NAMALWA (cell line): Measurements from ENCODE around the gene SNX9.
"Not testable (repeated sequence)": the region's sequence is repeated elsewhere in the genome, so short reads cannot be mapped to it uniquely, and the experiment has no call there.

Experiments used
- DNase-seq: peaks from one replicate; pipeline ENCODE4 v3.0.0-alpha.2; 2015; ENCODE audit warnings: low spot score

The SNX9 gene

DNA sequence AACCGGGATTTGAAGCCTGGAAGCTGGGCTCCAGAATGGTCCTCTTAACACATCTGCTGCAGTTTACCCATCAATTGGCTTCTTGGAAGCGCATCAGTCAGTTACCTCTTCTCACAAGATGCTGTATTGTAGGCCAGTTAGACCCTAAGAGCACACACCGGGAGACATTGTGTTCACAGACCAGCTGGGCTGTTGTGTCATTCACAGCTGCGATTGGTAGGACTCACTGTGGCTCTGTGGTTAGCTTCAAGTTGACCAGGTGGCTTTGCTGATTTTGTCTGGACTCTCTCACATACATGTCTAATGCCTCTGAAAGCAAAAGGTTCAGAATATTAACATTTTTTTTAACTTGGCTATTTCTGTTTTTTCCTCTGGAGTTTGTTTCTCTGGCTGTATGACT, 64.8 kb downstream of the SNX9 start:
- DNase-seq = peak; percentile 70

DNA sequence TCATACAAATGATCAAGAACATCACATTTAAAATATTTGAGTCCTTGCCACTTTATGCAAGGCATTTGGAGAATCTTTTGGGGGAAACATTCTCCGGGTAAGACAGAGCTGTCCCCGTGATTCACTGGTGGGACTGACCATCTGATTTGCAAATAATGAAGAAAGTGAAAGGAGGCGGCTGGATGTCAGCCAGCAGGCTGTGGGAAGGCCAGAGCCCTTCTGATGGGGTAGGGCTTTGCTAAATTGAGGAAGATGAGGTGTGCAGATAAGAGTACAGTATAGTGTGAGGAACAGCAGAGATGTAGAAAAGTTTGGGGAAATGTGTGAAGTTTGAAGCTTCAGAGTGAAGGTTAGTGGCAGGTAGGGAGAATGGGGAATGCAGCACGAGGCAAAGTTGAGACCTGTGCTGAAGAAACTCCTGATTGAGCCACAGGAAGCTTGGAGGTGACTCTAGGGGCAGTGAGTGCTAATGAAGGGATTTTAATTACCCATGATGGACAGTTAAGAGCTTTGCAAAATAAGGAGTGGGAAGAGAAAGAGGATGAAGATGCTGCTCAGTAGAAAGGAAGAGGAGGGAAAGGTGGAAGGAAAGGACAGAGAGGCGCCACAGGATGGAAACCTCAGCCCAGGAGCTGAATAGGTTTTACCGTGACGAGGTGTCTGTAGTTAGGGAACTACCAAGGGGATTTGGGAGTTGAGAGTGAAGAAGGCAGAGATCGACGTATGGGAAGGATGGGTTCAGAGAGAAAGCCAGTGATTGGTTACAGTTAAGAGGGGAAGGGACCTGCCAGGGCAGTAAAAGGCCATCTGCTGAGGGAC, 68.7 kb downstream of the SNX9 start:
- DNase-seq = no peak

GRCh38 chr6:157892363-157892877, 69.4 kb downstream of the SNX9 start:
- DNase-seq = no peak

GRCh38 chr6:157893238-157893637, 70.2 kb downstream of the SNX9 start:
- peak; percentile 83 for DNase-seq

- DNase-seq = no peak
These were observed 72.5 kb downstream of the SNX9 start for GRCh38 chr6:157895585-157895984.

DNA sequence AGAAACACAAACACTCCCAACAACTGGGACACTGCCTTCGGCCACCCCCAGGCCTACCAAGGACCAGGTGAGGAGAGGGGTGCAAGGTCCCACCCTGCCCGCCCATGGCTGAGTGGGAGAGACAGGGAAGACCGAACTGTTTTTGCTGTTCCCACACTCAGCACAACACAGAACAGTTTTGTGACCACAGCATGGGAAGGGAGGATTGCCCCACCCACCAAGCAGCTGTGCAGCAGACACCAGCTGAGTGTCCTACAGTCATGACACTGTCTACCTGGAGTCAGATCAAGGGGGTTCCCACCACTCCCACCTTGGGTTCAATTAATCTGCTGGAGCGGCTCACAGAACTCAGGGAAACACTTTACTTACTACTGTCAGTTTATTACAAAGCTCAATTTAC, 73.9 kb downstream of the SNX9 start:
- no peak for DNase-seq

GRCh38 chr6:157898169-157898568, 75.1 kb downstream of the SNX9 start:
- peak; percentile 23 for DNase-seq

GRCh38 chr6:157898640-157899039, 75.6 kb downstream of the SNX9 start:
- DNase-seq = no peak

GRCh38 chr6:157900262-157900661, 77.2 kb downstream of the SNX9 start:
- not testable (repeated sequence) for DNase-seq

GRCh38 chr6:157900751-157901150, 77.7 kb downstream of the SNX9 start:
- not testable (repeated sequence) for DNase-seq

DNA sequence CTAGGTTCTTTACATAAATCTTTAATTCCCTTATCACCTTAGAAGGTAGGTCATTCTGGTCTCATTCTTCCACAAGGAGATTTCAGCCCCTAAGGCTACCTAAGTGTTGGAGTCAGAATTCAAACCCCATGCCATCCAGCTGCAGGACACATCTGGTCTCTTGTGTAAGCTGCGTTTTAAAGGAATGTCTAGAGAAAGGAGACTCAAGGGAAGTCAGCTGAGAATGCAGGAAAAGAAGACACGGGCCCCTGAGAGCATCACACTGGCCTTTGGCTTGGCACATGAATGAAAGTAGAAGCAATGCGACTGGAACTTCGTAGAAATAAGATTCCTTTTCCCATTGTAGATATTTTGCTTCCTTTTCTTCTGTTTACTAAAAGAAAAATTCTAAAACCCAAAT, 82.0 kb downstream of the SNX9 start:
- DNase-seq = no peak

DNA sequence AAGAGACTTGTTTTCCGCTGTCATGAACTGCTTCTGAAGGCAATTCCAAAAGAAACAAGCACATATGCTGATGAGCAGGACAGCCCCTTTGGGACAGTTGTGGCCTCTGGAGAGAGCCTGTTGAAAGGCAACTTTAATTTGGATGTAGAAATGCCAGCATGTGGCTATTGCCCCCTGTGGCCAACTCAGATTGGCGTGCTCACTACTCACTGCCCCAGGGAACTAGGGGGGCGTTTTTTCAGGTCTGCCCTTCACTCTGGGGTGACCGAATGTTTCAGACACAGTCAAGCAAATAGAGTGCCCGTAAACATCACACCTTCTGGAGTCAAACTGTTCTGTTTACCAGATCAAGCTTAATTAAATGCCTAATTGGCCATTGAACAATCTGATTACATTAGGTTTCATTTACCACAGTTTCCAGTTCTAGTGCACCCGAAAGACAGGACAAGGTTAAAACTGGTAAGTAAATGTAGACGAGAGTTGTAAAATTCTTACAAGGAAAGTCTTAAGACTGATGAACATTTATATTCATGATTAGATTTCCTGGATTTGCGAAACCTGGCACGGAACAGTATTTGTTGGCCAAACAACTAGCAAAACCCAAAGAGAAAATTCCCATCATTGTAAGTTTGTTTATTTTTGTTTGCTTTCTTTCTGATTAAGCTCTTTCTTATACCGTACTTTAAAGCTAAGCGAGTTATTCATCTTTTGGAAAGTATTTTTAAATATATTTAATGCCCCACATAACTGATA, 82.7 kb downstream of the SNX9 start:
- DNase-seq = no peak

DNA sequence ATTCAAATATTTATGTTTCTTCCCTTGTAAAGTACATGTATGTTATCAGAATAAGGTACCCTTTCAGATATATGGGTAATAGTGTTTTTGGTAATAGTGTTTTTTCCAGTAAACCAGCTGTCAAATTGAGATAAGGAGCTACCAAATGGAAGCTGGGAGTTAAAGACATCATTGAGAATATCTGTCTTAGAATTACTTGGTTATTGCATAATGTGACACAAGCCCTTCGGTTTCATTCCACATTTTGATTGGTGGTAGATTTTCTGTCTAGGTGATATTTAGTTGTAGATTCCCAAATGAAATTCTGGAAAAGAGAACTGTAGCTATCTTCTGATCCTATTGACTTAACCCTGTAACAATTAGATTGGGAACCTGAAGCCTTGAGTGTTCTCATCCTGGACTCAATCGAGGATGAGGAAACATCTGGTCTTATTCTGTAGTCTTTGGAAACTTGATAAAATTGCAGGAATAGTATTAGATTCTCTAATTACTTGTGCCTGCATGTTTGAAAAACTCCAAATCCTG, 83.6 kb downstream of the SNX9 start:
- no peak for DNase-seq

DNA sequence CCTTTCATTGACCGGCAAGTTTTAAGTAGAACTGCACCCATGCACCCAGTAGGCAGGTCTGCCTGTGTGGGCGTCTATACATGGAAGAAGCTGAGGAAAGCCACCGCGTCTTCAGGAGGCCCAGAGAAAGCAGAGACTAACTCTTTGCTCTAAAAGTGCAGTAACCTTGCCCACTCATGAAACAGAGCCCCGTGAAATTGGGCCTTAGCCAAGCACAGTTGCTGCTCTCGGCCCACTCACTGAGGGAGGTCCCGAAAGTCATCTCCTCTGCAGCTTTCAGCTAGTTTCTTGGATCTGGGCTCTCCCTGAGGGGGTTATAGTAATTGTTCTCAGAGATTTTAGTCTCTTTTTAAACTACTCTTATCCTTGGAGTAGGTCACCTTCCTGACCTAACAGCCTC, 84.6 kb downstream of the SNX9 start:
- DNase-seq = no peak

DNA sequence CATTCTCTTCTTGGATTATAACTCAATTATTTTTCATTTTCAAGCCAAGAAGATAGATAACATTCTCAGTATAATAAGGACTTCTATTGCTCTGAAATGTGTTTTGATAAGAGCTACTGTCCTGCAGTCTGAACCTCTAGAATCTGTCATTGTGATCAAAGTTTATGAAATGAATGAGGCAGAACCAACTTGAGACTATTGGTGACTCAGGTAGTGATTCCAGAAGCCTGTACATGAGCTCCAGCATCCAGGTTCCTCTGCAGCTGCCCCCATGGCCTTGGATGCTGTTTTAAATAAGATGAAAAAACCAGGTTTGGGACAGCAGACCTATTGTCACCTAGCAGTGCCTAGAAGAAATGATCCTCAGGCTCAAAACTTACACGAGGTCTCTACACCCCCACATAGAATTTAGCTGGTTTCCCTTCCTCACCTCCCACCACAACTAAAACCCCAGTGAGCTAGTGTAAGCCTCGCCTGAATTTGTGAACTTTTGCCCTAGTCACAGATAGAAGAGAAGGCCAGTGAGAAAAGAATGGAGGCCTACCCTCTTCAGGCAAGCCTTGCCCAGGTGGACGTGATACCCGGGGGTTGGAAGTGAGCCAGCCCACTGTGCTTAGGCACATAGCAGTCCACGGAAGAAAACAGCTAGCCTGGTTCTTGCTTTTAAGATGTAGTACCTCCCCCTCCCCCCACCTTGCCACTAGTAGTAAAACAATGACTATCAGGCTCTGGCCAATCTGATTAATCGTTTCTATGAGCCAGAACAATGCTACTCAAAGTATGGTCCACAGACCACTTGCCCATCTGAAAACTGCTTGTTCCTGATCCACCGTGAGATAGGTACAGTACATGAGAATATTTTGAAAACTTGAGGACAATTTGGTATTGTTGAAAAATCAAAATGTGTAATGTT, 85.6 kb downstream of the SNX9 start:
- DNase-seq = no peak

DNA sequence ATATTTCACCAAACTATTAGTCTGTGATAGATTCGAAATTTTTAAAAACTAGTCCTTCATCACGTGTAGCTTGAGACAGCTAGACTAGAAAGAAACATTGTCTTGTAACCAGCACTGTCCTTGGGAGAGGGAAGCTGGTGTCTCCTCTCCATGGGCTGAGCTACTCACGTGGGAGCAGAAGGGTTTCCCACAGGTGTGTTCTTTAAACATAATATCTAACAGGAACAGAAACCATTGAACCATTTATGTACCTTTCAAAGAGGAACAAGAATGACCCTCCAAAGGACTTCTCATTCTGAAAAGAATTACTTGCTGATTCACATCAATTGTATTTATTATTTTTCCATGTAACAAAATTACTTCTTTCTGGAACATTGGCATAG, 86.2 kb downstream of the SNX9 start:
- DNase-seq = no peak

DNA sequence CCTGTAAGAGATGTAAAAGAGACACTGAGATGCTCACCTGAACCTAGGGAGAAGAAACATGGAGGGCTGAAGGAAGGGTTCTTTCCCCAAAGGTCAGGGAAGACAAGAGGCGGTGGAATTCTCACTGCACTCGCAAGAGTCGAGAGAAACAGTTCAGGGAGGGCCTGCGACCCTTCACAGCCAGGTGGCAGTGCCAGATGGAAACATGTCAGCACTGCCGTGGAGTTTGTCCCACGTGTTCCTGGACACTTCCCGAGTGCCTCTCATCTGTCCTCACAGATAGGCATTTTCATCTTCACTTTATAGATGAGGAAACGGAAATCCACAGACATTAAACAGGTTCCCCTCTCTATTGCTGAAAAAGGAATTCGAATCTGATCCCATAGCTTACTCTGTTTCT, 88.2 kb downstream of the SNX9 start:
- no peak for DNase-seq

DNA sequence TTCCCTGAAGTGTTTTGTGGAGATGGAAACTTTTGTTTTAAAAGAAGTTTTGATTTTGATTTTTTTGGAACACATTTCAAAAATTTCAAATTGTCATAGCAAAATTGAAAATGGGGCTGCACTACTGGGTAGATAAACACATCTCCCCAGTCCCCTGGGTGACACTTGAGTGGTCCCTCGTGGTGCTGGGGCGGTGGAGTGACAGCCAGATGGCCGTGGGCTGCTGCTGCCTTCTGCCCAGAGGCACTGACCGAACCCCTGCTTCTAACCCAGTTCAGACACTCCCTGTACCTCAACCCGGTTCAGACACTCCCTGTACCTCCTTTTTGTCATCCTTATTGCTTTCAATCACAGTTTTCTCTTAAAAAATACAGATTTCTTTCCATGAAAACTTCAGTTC, 88.7 kb downstream of the SNX9 start:
- DNase-seq = no peak

DNA sequence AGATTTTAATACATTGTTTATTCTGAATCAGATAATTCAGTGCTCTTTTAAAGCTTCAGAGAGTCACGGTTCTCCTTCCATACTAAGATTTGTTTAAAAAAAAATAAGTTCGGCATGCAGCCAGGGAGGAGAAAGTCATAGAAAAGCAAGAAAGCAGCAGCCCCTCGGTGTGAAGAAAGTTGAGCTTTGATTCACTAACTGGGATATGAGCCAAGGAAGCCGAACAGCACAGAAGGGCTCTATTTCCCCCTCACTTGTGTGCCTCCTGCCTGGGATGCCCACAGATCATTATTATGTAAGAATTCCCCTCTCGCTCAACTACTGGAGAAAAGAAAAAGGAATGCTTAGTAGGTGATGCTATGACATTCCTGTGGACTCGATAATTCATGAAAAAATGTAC, 89.3 kb downstream of the SNX9 start:
- no peak for DNase-seq

- DNase-seq = no peak
These were observed 98.8 kb downstream of the SNX9 start for GRCh38 chr6:157921685-157922367.

DNA sequence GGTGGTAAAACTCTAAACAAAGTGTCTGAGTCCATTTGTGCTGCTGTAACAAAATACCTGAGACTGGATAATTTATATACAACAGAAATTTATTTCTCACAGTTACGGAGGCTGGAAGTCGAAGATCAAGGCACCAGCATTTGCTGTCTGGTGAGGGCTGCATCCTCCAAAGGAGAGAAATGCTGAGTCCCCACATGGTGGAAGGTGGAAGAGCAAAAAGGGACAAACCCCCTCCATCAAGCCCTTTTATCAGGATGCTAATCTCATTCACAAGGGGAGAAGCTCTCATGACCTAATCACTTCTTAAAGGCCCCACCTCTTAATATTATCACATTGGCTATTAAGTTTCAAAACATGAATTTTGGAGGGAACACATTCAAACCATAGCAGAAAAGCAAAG, 102.7 kb downstream of the SNX9 start:
- no peak for DNase-seq
